ENCODE data around the gene ANKRD13C. TPM values are rescaled to one million over a fixed set of nuclear protein-coding genes. Genes with fewer than 3 reads are reported as not detected.
"Not testable (repeated sequence)": the region's sequence is repeated elsewhere in the genome, so short reads cannot be mapped to it uniquely, and the experiment has no call there.

ANKRD13C gene
- total and polyA plus RNA-seq, 2 of the 4 experiments (the other 2 are of a cell fraction): 8.3 to 10.9 TPM

- H3K27ac ChIP-seq (ENCODE audit: insufficient read depth, low read length); H3K4me3 ChIP-seq (ENCODE audit: insufficient read depth, low read depth, low read length); BruUV-seq (replicated peaks); H4K20me1 ChIP-seq (ENCODE audit: insufficient read depth, low read length); H2BK5ac ChIP-seq (ENCODE audit: low read depth, low read length, poor library complexity, severe bottlenecking); ATAC-seq (ENCODE audit: low read depth); H3K14ac ChIP-seq (replicated peaks; ENCODE audit: low read depth, low read length); H3K56ac ChIP-seq (ENCODE audit: extremely low read depth, insufficient read depth, low read length); H2BK120ac ChIP-seq (ENCODE audit: low read depth, low read length); dilution Hi-C loops (cut with HindIII; ENCODE audit: low sequenced_read_pairs, unreplicated experiment); H3K79me1 ChIP-seq (ENCODE audit: low read depth in 1 of 2, low read length in 2 of 2); H3K4me2 ChIP-seq (ENCODE audit: low read depth, low read length); H4K5ac ChIP-seq (ENCODE audit: low read depth, low read length); H2AK5ac ChIP-seq (ENCODE audit: low read depth, low read length); H3K4ac ChIP-seq (ENCODE audit: low read depth, low read length); H3K23ac ChIP-seq (ENCODE audit: low read depth, low read length); H3K18ac ChIP-seq (ENCODE audit: low read depth, low read length); DNase-seq; H4K91ac ChIP-seq (ENCODE audit: insufficient read depth, low read depth, low read length); H3K4me1 ChIP-seq (ENCODE audit: control insufficient read depth, insufficient read depth, low read length); H3K9me3 ChIP-seq (ENCODE audit: control insufficient read depth, insufficient read depth, low read length); CTCF ChIA-PET; H3K9ac ChIP-seq (ENCODE audit: low read depth, low read length); H2AK9ac ChIP-seq (replicated peaks; ENCODE audit: low read depth, low read length, poor library complexity); H2BK15ac ChIP-seq (ENCODE audit: low read depth, low read length); H3K36me3 ChIP-seq (ENCODE audit: control insufficient read depth, insufficient read depth, low read length); H3K9me1 ChIP-seq (ENCODE audit: insufficient read depth, low read length); H3K27me3 ChIP-seq (ENCODE audit: control insufficient read depth, insufficient read depth, low read length); intact Hi-C loops (cut with micrococcal nuclease); in situ Hi-C loops (cut with MboI; ENCODE audit: low sequenced_read_pairs); H2BK20ac ChIP-seq (ENCODE audit: low read depth, low read length); POLR2A ChIA-PET (ENCODE audit: unreplicated experiment); H4K8ac ChIP-seq (ENCODE audit: low read depth in 2 of 2, low read length in 2 of 2); H2AFZ ChIP-seq (replicated peaks; ENCODE audit: low read length, poor library complexity): not testable (repeated sequence)
- 67% methylated on average over 3 of the region's 3 CpGs; no CpG with 5 or more reads in 1 of the 2 experiments for WGBS, 2 experiments (ENCODE audit: extremely low coverage in 2 of 2, insufficient read length in 1 of 2)
These were observed 17.1 kb upstream of the ANKRD13C start for GRCh38 chr1:70371586-70371985.

GRCh38 chr1:70367397-70367796 is 12.9 kb upstream of the ANKRD13C start:
- CTCF ChIA-PET; dilution Hi-C loops (cut with HindIII; ENCODE audit: low sequenced_read_pairs, unreplicated experiment): not testable (repeated sequence)

More at GRCh38 chr1:70367397-70367796, 12.9 kb upstream of the ANKRD13C start:
- H3K18ac ChIP-seq (ENCODE audit: low read depth, low read length); H3K23ac ChIP-seq (ENCODE audit: low read depth, low read length); H2AK5ac ChIP-seq (ENCODE audit: low read depth, low read length); H3K4me2 ChIP-seq (ENCODE audit: low read depth, low read length); H2BK15ac ChIP-seq (ENCODE audit: low read depth, low read length); H3K9me1 ChIP-seq (ENCODE audit: insufficient read depth, low read length); DNase-seq; H2AFZ ChIP-seq (replicated peaks; ENCODE audit: low read length, poor library complexity); H3K79me1 ChIP-seq (ENCODE audit: low read depth in 1 of 2, low read length in 2 of 2); H3K27me3 ChIP-seq (ENCODE audit: control insufficient read depth, insufficient read depth, low read length); H2BK20ac ChIP-seq (ENCODE audit: low read depth, low read length); H4K5ac ChIP-seq (ENCODE audit: low read depth, low read length); H2BK120ac ChIP-seq (ENCODE audit: low read depth, low read length); H3K27ac ChIP-seq (ENCODE audit: insufficient read depth, low read length); H3K56ac ChIP-seq (ENCODE audit: extremely low read depth, insufficient read depth, low read length); H2BK5ac ChIP-seq (ENCODE audit: low read depth, low read length, poor library complexity, severe bottlenecking); H3K4me1 ChIP-seq (ENCODE audit: control insufficient read depth, insufficient read depth, low read length); H4K20me1 ChIP-seq (ENCODE audit: insufficient read depth, low read length); H4K91ac ChIP-seq (ENCODE audit: insufficient read depth, low read depth, low read length); H3K14ac ChIP-seq (replicated peaks; ENCODE audit: low read depth, low read length); intact Hi-C loops (cut with micrococcal nuclease); H3K4me3 ChIP-seq (ENCODE audit: insufficient read depth, low read depth, low read length); BruUV-seq (replicated peaks); H3K9ac ChIP-seq (ENCODE audit: low read depth, low read length); H3K9me3 ChIP-seq (ENCODE audit: control insufficient read depth, insufficient read depth, low read length); ATAC-seq (ENCODE audit: low read depth); POLR2A ChIA-PET (ENCODE audit: unreplicated experiment); H3K4ac ChIP-seq (ENCODE audit: low read depth, low read length); in situ Hi-C loops (cut with MboI; ENCODE audit: low sequenced_read_pairs); H4K8ac ChIP-seq (ENCODE audit: low read depth in 2 of 2, low read length in 2 of 2); H3K36me3 ChIP-seq (ENCODE audit: control insufficient read depth, insufficient read depth, low read length); H2AK9ac ChIP-seq (replicated peaks; ENCODE audit: low read depth, low read length, poor library complexity): not testable (repeated sequence)
- no CpG with 5 or more reads among the region's 5 CpGs for WGBS, 2 experiments (ENCODE audit: extremely low coverage in 2 of 2, insufficient read length in 1 of 2)
